ENCODE measurements around the gene SLITRK2. TPM values are rescaled to one million over a fixed set of nuclear protein-coding genes. Genes with fewer than 3 reads are reported as not detected.

The SLITRK2 gene
- not detected in 5 replicates for total RNA-seq (2022; extraction: Qiagen RNA extraction)

DNA sequence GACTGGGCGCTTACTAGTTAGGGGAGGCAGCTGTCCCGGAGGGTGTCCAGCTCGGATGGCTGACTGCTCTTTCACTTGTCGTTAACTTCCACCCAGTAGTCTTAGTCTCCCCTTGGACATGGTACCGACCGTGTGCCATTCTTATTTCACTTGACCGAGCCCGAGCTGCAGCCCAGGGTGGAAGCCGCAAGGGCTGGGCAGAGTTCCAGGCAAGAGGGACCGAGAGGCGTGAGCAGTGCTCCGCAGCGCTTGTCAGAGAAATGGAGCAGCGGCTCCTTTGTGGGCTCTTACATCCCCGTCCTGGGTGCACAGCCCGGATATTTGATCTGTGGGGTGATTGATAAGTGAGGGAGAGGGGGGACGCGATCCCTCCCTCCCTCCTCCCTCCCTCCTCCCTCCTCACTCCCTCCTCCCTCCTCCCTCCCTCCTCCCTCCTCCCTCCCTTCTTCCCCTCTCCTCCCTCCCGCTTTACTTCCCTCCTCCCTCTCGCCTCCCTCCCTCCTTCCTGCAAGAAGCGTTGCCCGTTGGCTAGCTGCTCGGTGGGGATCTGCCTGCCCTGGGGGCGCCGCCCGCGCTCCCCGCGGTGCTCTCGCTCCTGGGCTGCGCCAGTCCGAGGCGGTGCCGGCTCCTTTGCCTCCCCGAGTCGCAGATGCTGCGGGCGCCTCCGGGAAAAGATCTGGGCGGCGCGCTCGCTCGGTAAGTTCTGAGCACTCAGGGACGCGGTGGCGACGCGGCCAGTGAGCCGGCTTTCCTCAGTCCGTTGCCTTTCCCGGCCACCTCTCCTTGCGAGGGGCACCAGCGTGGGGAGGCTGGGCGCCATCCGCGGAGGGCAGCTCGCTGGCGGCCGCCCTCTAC is at the start of gene SLITRK2:
Gene SLITRK2 (plus strand): TSS at position 499 of the 855 bp plus-strand sequence. CDS start 4,597 bp downstream, outside the sequence.

